Measurements from ENCODE around the gene CFLAR.
"Not testable (repeated sequence)": the region's sequence is repeated elsewhere in the genome, so short reads cannot be mapped to it uniquely, and the experiment has no call there.

CFLAR gene

DNA sequence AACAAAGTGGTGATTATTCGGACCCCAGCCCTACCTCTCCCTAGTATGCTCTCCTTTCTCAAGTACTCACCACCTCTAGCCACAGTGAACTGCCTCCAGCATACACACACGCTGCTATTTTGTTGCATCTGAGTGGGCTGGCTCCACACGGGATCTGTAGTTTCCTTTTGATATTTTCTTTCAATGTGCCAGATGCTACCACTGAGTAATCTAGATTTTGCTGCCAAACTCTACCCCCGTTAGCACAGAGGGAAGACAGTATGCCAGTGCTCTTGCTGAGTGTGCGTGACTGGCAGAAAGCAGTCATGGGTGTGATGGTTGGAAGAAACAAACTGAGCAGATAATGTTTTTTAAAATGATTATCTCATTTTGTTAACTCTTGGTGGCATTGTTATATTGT, 11.6 kb downstream of the CFLAR start:
- Histone ChIP-seq H3K4me1 (ENCODE audit: insufficient read depth, low read length) (peaks cover 7% of the 10 kb centered on the region), H3K4me3 (ENCODE audit: low read length) (no peak overlapping the region), H2AFZ (ENCODE audit: low read depth, low read length) (no peak overlapping the region), H3K9me3 (ENCODE audit: low read length) (no peaks in the 10 kb centered on the region), H3K27me3 (ENCODE audit: insufficient read depth, low read length) (no peaks in the 10 kb centered on the region), H3K36me3 (ENCODE audit: insufficient read depth, low read length) (no peaks in the 10 kb centered on the region)

- H3K9me3 ChIP-seq (ENCODE audit: low read length), result no peaks in the 10 kb centered on the region
- H3K4me1 ChIP-seq (ENCODE audit: insufficient read depth, low read length), result peaks cover 7% of the 10 kb centered on the region
- H3K36me3 ChIP-seq (ENCODE audit: insufficient read depth, low read length), result no peaks in the 10 kb centered on the region
- no peaks in the 10 kb centered on the region for H3K27me3 ChIP-seq (ENCODE audit: insufficient read depth, low read length)
- no peak overlapping the region for H2AFZ ChIP-seq (ENCODE audit: low read depth, low read length)
- no peak overlapping the region for H3K4me3 ChIP-seq (ENCODE audit: low read length)
Measured at GRCh38 chr2:201128033-201128432, 12.1 kb downstream of the CFLAR start.

- no peaks in the 10 kb centered on the region for H3K36me3 ChIP-seq (ENCODE audit: insufficient read depth, low read length)
- H3K27me3 ChIP-seq (ENCODE audit: insufficient read depth, low read length), result no peaks in the 10 kb centered on the region
- no peak overlapping the region for H2AFZ ChIP-seq (ENCODE audit: low read depth, low read length)
- peaks cover 2% of the 10 kb centered on the region for H3K4me1 ChIP-seq (ENCODE audit: insufficient read depth, low read length)
- H3K4me3 ChIP-seq (ENCODE audit: low read length), result no peak overlapping the region
- H3K9me3 ChIP-seq (ENCODE audit: low read length), result no peaks in the 10 kb centered on the region
Measured at GRCh38 chr2:201128933-201129505, 13.1 kb downstream of the CFLAR start.

GRCh38 chr2:201130524-201131186, 14.7 kb downstream of the CFLAR start:
- Histone ChIP-seq H2AFZ (ENCODE audit: low read depth, low read length) (no peak overlapping the region), H3K27me3 (ENCODE audit: insufficient read depth, low read length) (no peaks in the 10 kb centered on the region), H3K4me1 (ENCODE audit: insufficient read depth, low read length) (no peaks in the 10 kb centered on the region), H3K4me3 (ENCODE audit: low read length) (no peak overlapping the region), H3K36me3 (ENCODE audit: insufficient read depth, low read length) (no peaks in the 10 kb centered on the region), H3K9me3 (ENCODE audit: low read length) (no peaks in the 10 kb centered on the region)

GRCh38 chr2:201132518-201132917, 16.6 kb downstream of the CFLAR start:
- no peaks in the 10 kb centered on the region for H3K27me3 ChIP-seq (ENCODE audit: insufficient read depth, low read length)
- no peaks in the 10 kb centered on the region for H3K9me3 ChIP-seq (ENCODE audit: low read length)
- H2AFZ ChIP-seq (ENCODE audit: low read depth, low read length), result no peak overlapping the region
- no peaks in the 10 kb centered on the region for H3K4me1 ChIP-seq (ENCODE audit: insufficient read depth, low read length)
- H3K36me3 ChIP-seq (ENCODE audit: insufficient read depth, low read length), result no peaks in the 10 kb centered on the region
- no peak overlapping the region for H3K4me3 ChIP-seq (ENCODE audit: low read length)

DNA sequence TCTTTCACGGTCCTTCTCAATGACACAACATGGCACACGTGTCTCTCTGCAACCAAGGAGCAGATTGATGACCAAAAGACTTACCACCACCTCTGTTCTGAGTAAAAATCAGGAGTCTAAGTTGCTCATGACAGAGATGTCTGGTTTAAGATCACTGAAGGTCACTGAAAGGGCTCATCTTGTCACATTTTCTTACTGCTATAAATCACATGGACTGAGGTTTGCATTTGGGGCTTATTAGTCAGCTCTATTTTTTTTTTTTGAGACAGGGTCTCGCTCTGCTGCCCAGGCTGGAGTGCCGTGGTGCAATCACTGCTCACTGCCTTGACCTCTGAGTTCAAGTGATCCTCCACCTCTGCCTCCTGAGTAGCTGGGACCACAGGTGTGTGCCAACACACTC, 19.4 kb downstream of the CFLAR start:
- H3K36me3 ChIP-seq (ENCODE audit: insufficient read depth, low read length), result no peaks in the 10 kb centered on the region
- no peak overlapping the region for H3K4me3 ChIP-seq (ENCODE audit: low read length)
- no peaks in the 10 kb centered on the region for H3K4me1 ChIP-seq (ENCODE audit: insufficient read depth, low read length)
- H3K27me3 ChIP-seq (ENCODE audit: insufficient read depth, low read length), result no peaks in the 10 kb centered on the region
- no peak overlapping the region for H2AFZ ChIP-seq (ENCODE audit: low read depth, low read length)
- H3K9me3 ChIP-seq (ENCODE audit: low read length), result peaks cover 3% of the 10 kb centered on the region

DNA sequence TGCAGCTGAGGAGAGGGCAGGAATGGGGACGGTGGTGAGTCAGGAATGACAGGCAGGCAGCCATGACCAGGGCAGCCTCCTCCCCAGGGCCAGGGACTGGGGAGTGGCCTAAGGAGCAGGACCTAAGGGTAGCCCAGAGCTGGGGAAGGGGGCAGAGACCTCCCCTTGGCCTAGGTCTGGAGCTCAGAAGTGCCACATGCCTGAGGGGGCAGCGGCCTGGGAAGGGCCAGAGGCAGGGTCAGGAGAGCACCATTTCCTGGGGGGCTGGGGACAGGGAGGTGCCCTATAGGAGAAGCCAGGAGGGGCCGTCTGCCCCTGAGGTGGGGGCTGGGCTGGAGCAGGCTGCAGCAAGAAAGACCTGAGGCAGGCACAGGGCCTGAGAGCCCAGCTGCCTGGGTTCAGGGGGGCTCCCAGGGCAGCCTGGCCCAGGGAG, 20.9 kb downstream of the CFLAR start:
- Histone ChIP-seq H3K27me3 (ENCODE audit: insufficient read depth, low read length) (no peaks in the 10 kb centered on the region), H3K9me3 (ENCODE audit: low read length) (peaks cover 3% of the 10 kb centered on the region), H3K36me3 (ENCODE audit: insufficient read depth, low read length) (no peaks in the 10 kb centered on the region)

GRCh38 chr2:201137505-201138400, 21.8 kb downstream of the CFLAR start:
- Histone ChIP-seq H3K9me3 (ENCODE audit: low read length) (peaks cover 3% of the 10 kb centered on the region), H3K27me3 (ENCODE audit: insufficient read depth, low read length) (no peaks in the 10 kb centered on the region), H3K4me1 (ENCODE audit: insufficient read depth, low read length) (no peaks in the 10 kb centered on the region), H2AFZ (ENCODE audit: low read depth, low read length) (no peak overlapping the region), H3K36me3 (ENCODE audit: insufficient read depth, low read length) (no peaks in the 10 kb centered on the region), H3K4me3 (ENCODE audit: low read length) (no peak overlapping the region)

More for the DNA sequence above, 20.9 kb downstream of the CFLAR start:
- no peak overlapping the region for H2AFZ ChIP-seq (ENCODE audit: low read depth, low read length)
- no peaks in the 10 kb centered on the region for H3K4me1 ChIP-seq (ENCODE audit: insufficient read depth, low read length)
- no peak overlapping the region for H3K4me3 ChIP-seq (ENCODE audit: low read length)

GRCh38 chr2:201138401-201138970, 22.5 kb downstream of the CFLAR start:
- no peaks in the 10 kb centered on the region for H3K27me3 ChIP-seq (ENCODE audit: insufficient read depth, low read length)
- H3K4me3 ChIP-seq (ENCODE audit: low read length), result no peak overlapping the region
- no peaks in the 10 kb centered on the region for H3K4me1 ChIP-seq (ENCODE audit: insufficient read depth, low read length)
- no peaks in the 10 kb centered on the region for H3K36me3 ChIP-seq (ENCODE audit: insufficient read depth, low read length)
- H2AFZ ChIP-seq (ENCODE audit: low read depth, low read length), result no peak overlapping the region
- peaks cover 3% of the 10 kb centered on the region for H3K9me3 ChIP-seq (ENCODE audit: low read length)

DNA sequence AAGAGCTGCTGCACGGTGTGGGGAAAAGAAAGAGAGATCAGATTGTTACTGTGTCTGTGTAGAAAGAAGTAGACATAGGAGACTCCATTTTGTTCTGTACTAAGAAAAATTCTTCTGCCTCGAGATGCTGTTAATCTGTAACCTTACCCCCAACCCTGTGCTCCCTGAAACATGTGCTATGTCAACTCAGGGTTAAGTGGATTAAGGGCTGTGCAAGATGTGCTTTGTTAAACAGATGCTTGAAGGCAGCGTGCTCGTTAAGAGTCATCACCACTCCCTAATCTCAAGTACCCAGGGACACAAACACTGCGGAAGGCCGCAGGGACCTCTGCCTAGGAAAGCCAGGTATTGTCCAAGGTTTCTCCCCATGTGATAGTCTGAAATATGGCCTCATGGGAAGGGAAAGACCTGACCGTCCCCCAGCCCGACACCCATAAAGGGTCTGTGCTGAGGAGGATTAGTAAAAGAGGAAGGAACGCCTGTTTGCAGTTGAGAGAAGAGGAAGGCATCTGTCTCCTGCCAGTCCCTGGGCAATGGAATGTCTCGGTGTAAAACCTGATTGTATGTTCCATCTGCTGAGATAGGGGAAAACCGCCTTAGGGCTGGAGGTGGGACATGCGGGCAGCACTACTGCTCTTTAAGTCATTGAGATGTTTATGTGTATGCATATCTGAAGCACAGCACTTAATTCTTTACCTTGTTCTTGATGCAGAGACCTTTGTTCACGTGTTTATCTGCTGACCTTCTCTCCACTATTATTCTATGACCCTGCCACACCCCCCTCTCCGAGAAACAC, 23.2 kb downstream of the CFLAR start:
- H3K27me3 ChIP-seq (ENCODE audit: insufficient read depth, low read length); H3K9me3 ChIP-seq (ENCODE audit: low read length); H3K4me1 ChIP-seq (ENCODE audit: insufficient read depth, low read length); H2AFZ ChIP-seq (ENCODE audit: low read depth, low read length); H3K36me3 ChIP-seq (ENCODE audit: insufficient read depth, low read length); H3K4me3 ChIP-seq (ENCODE audit: low read length): not testable (repeated sequence)

DNA sequence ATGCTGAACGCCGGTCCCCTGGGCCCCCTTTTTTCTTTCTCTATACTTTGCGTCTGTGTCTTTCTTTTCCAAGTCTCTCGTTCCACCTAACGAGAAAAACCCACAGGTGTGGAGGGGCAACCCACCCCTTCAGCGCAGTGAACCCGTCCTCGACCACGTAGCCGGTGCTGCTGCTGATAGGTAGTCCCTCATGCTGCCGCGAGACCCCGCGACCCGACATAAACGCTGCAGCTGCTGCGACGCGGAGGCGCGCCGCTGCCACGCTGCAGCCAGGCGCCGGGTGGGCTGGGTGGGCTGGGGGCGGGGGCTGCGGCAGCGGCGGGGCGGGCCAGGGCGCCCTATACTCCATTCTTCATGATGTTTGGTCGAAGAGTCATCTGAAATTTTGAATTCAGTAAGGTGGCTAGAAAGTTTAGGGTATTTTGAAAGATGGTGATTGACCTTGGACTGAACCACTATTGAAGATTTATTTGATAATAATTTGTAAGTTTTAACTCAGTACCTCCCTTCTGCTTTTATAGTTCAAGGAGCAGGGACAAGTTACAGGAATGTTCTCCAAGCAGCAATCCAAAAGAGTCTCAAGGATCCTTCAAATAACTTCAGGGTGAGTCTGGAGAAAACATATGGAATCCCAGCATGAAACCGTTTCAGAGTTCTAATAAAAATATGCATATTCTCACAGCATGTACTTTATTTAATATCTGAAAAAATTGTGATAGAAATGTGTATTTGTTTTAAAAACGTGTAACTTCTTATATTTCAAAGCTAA, 24.1 kb downstream of the CFLAR start:
- no peaks in the 10 kb centered on the region for H3K27me3 ChIP-seq (ENCODE audit: insufficient read depth, low read length)
- no peaks in the 10 kb centered on the region for H3K36me3 ChIP-seq (ENCODE audit: insufficient read depth, low read length)
- peaks cover 3% of the 10 kb centered on the region for H3K9me3 ChIP-seq (ENCODE audit: low read length)
- no peak overlapping the region for H2AFZ ChIP-seq (ENCODE audit: low read depth, low read length)
- H3K4me3 ChIP-seq (ENCODE audit: low read length), result no peak overlapping the region
- no peaks in the 10 kb centered on the region for H3K4me1 ChIP-seq (ENCODE audit: insufficient read depth, low read length)

Data from neuron (in vitro differentiated cells).